HAP-1 (cell line): Measurements from ENCODE around the gene USH1C.

Source experiments
- DNase-seq, 2 experiments: peaks; one replicate each; pipeline ENCODE4 v3.0.0-alpha.2; 2016 to 2020; ENCODE audit warnings: low spot score in 2 of 2
- H3K27me3 ChIP-seq: fragments of 250-450 bp; sonication (Bioruptor Pico); 2 replicates; pipeline ENCODE4 v1.5.1; 2020; ENCODE audit warnings: low read depth, mild to moderate bottlenecking, moderate library complexity
- H3K36me3 ChIP-seq: fragments of 250-450 bp; sonication (Bioruptor Pico); replicated peaks from 2 replicates; pipeline ENCODE4 v1.5.1; 2020; ENCODE audit warnings: mild to moderate bottlenecking
- H3K4me1 ChIP-seq: fragments of 250-450 bp; sonication (Bioruptor Pico); 2 replicates; pipeline ENCODE4 v1.5.1; 2020; ENCODE audit warnings: mild to moderate bottlenecking
- H3K4me3 ChIP-seq: fragments of 250-450 bp; sonication (Bioruptor Pico); 2 replicates; pipeline ENCODE4 v1.5.1; 2020; ENCODE audit warnings: mild to moderate bottlenecking, moderate library complexity
- H3K9me3 ChIP-seq: fragments of 250-450 bp; sonication (Bioruptor Pico); 2 replicates; pipeline ENCODE4 v1.5.1; 2020; ENCODE audit warnings: mild to moderate bottlenecking, moderate library complexity
- in situ Hi-C: fragments of 300-500 bp; cut with MboI; formaldehyde crosslinking; loops from 3 replicates; pipeline ENCODE4 v1.14.3; 2020; ENCODE audit warnings: low sequenced_read_pairs, inconsistent platforms, mixed read lengths

The USH1C gene

DNA sequence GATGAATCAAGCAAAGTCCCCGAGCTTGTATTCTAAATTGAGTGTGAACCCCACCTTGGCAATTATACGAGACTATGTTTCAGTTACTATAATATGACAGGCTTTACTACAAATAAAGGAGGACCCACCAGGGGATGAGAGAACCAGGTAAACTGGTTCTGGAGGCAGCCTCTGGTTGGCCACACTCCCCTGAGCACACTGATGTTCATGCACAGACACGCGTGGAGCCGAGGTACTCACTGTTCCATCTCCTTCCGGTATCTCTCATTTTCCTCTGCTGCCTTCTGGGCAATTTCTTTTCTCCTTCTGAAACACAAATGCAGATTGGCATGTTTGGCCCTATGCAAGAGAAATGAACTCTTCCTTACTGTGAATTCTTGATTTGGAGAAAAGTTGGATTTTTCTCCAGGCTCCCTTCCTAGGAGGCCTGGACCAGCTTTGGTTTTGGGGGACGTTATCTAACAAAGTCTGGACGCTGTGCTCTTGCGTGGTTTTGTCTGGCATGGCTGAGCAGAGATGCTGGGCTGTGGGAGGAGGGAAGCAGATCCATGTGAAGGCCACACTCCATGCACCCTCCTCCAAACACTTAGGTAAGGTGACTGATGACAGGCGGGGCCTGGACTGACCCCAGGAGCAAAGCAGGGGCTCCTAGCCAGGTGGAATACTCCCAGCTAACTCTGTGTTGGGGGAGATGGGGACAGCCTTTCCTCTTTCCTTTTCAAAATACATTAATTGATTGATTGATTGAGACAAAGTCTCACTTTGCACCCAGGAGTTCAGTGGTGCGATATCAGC lies 22.9 kb downstream of the USH1C start:
- in situ Hi-C loops = loop anchor here (10.0 kb wide), 1 partner anchor 137 kb away; the partner anchor contains the start of gene KCNJ11
- Histone ChIP-seq H3K36me3 (no peaks in the 10 kb centered on the region), H3K27me3 (no peaks in the 10 kb centered on the region), H3K4me1 (no peaks in the 10 kb centered on the region), H3K4me3 (no peak overlapping the region), H3K9me3 (no peaks in the 10 kb centered on the region)
- no peak for DNase-seq

DNA sequence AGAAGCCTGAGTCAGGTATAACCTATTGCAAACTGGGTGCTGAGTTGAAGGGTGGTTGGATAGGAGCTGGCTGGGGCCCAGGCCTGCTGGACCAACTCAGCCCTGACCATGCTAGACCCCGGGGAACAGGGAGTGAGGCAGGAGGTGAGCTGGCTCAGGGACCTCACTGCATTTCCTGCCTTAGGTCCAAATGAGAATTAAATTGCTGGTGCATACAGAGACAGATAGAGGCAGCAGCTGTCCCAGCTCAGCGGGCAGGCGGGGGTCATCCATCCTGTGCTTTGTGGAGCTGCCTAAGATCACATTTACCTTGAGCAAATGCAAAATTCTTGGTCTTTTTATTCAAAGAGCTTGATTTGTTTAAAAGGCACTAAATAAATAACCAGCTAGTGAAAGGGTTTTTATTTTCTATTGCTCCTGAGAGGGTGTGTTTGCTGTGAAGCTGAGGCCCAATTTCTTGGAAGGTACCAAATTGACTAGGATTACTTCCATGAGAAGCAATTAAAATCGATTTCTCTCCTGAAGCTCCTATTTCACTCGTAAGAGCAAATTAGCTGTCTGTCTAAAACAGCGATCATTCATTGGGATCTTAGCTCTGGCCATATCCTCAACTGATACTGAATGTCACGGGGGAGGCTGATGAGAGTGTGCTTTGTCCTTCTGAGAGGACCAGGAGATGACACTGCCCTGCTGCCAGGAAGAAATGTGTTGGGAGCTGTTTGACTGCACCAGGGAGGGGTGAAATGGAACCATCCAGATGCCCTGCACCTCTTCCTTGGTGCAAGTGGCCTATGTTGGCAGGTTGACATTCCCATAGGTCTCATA lies 24.9 kb downstream of the USH1C start:
- in situ Hi-C loops = no loop called here
- H3K4me1 ChIP-seq = no peaks in the 10 kb centered on the region
- H3K36me3 ChIP-seq = no peaks in the 10 kb centered on the region
- no peaks in the 10 kb centered on the region for H3K9me3 ChIP-seq
- H3K27me3 ChIP-seq = no peaks in the 10 kb centered on the region
- DNase-seq = no peak
- H3K4me3 ChIP-seq = no peak overlapping the region

DNA sequence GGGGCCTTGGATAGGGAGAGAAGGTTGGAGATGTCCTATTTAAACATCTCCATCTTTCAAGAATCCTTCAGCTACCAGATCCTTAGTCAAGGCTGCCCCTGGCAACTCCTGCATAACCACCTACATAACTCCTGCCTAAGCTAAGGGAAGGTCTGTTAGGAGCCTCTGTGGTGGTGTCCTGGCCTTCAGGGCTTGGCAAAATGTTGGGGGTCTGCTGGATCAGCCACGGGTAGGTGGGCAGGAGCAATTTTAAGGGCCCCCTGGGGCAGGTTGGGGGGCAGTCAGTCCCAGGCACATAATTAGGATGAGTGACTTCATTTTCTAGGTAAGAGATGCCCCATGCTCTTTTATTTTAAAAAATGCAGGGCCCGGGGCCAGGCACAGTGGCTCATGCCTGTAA lies 25.9 kb downstream of the USH1C start:
- in situ Hi-C loops = no loop called here
- H3K36me3 ChIP-seq = no peaks in the 10 kb centered on the region

DNA sequence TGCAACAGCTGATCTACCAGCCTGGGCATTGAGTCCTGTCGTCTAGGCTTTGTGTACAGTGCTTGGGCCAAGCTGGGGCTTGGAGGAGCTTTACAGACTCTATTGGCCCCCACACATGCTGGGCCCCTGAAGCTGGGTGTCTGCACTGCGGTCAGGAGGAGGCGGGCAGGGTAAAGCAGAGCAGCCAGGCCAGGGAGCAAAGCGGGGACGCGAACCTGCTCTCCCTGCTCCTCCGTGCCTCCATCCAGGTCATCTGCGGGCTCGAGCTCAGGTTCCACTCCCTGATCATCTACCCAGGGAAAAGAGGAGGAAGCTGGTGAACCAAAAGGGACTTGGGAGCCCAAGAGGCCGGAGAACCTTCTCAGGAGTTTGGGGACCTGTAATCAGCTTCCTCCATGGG lies 27.0 kb downstream of the USH1C start:
- no peaks in the 10 kb centered on the region for H3K36me3 ChIP-seq
- in situ Hi-C loops = no loop called here
- no peaks in the 10 kb centered on the region for H3K9me3 ChIP-seq
- DNase-seq = no peak
- H3K4me3 ChIP-seq = no peak overlapping the region
- H3K27me3 ChIP-seq = no peaks in the 10 kb centered on the region
- no peaks in the 10 kb centered on the region for H3K4me1 ChIP-seq

More for the DNA sequence above, 25.9 kb downstream of the USH1C start:
- Histone ChIP-seq H3K4me1 (no peaks in the 10 kb centered on the region), H3K27me3 (no peaks in the 10 kb centered on the region), H3K9me3 (no peaks in the 10 kb centered on the region), H3K4me3 (no peak overlapping the region)
- no peak for DNase-seq

DNA sequence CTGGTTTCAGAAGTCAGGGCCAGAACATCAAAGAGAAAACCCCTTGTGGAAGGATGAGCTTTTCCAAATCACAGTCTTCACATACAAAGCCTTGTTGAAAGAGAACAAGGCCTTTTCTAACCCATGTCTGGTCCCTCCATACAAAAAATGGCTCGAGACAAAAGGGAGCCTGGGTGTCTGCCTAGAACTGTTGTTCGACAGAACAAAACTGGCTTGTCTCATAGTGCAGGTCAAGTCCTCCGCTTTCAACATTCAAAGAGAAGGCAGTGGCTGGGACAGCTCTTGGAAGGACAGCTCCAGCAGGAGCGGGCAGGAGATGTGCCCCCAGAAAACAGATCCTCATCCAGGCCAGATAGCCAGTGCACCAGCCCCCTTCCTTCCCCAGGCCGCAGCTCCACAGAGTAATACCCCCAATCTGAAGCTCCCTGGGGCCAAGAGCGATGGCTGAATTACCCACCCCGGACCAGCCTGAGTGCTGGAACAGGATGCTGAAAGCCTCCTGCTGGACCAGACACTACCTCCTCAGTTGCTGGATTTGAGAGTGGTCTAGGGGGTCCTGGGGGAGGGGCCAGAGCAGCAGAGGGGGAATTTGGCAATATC lies 27.6 kb downstream of the USH1C start:
- Histone ChIP-seq H3K4me3 (no peak overlapping the region), H3K27me3 (no peaks in the 10 kb centered on the region), H3K4me1 (no peaks in the 10 kb centered on the region), H3K36me3 (no peaks in the 10 kb centered on the region), H3K9me3 (no peaks in the 10 kb centered on the region)
- DNase-seq = no peak
- in situ Hi-C loops = no loop called here

DNA sequence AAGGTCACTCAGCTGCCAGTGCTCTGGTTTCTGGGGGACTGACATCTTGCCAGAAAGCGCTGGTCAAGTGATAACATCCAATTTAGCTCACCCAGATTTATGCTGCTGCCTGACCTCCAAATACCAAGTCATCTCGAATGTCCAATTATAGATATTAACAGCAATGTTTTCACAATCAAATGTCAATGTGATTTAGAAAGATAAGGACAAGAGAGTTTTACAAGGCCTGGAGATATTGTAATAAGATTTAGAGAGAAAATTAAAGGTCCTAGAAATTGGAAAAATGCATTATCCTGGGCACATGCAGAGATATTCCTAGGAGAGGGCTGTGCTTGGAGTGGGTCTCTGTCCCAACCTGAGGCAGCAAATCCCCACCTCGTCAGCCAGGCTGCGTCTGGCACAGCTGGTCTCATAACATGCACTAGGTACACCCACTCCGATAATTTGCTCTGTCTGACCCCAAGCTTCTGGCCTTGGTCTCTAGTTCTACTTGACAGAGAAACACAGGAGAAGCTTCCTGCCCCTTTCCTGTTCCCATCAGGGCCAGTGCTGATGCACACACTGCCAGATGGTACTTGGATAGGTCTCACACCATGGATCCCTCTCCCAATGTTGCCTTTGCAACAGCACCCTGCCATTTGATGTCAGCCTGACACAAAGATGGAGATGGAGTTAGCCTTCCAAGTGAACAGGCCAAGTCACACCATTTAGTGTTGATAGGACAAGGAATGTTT lies 28.6 kb downstream of the USH1C start:
- no peak for DNase-seq
- H3K4me3 ChIP-seq = no peak overlapping the region
- H3K9me3 ChIP-seq = no peaks in the 10 kb centered on the region
- peaks cover 2% of the 10 kb centered on the region; the same call in 1 of the 2 replicates for H3K27me3 ChIP-seq
- H3K36me3 ChIP-seq = no peaks in the 10 kb centered on the region
- no peaks in the 10 kb centered on the region for H3K4me1 ChIP-seq
- in situ Hi-C loops = no loop called here

DNA sequence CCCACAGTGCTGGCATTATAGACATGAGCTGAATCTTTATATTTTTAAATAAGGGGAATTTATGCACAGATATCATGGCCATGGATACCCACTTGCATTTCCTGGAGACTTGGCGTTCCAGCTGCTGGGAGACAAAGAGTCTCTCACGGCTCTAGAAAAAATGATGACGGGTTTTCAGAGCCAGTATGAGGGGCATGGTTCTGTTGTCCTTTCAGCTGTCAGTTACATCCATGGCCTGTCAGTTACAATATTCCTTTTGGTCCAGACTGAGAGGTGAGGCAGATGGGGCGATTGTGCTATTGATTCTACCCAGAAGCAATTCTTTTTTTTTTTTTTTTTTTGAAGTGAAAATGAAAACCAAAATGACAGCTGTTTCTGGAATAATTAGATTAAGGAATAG lies 29.7 kb downstream of the USH1C start:
- in situ Hi-C loops = no loop called here
- H3K4me3 ChIP-seq = no peak overlapping the region
- H3K4me1 ChIP-seq = no peaks in the 10 kb centered on the region
- peaks cover 4% of the 10 kb centered on the region; the same call in 1 of the 2 replicates for H3K27me3 ChIP-seq
- no peaks in the 10 kb centered on the region for H3K36me3 ChIP-seq
- DNase-seq = no peak
- H3K9me3 ChIP-seq = no peaks in the 10 kb centered on the region

DNA sequence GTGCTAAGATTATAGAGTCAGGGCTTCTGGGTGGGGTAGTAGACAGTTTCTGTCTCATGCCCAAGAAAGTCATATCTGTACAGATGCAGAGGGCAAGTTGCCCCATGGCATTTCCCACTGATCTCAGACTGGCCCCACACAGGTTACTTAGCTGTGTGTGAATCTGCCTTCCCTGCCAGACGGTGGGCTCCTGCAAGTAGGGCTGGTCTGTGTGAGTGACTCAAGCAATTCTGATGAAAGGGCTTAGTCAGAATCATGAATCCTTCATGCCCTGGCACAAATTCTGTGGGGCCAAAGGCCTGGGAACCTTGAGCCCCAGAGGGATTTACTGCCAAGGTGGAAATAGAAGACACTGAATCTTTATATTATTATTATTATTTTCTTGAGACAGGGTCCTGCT lies 30.4 kb downstream of the USH1C start:
- no peaks in the 10 kb centered on the region for H3K36me3 ChIP-seq
- no peak overlapping the region for H3K4me3 ChIP-seq
- DNase-seq = no peak
- in situ Hi-C loops = no loop called here
- peaks cover 4% of the 10 kb centered on the region; the same call in 1 of the 2 replicates for H3K27me3 ChIP-seq
- H3K9me3 ChIP-seq = no peaks in the 10 kb centered on the region
- H3K4me1 ChIP-seq = no peaks in the 10 kb centered on the region

DNA sequence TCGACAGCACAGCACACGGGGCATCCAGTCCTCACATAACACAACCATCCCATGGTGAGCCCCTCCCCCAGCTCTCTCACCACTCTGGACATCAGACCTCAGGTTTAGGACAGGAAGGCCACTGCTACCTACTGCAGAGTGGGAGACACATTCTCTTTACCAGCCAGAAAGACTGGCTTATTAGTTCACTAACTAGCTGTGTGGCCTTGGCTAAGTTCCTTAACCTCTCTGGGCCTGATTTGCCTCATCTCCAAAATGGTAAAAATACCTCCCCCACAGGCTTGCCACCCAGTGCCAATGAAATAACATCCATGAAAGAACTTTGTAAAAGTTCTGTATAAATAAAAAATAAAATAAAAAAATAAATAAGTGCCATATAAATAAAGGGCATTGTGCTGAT lies 32.1 kb downstream of the USH1C start:
- peaks cover 9% of the 10 kb centered on the region; the same call in 1 of the 2 replicates for H3K27me3 ChIP-seq
- no peaks in the 10 kb centered on the region for H3K9me3 ChIP-seq
- no peak for DNase-seq
- H3K36me3 ChIP-seq = no peaks in the 10 kb centered on the region
- in situ Hi-C loops = no loop called here
- no peak overlapping the region for H3K4me3 ChIP-seq
- H3K4me1 ChIP-seq = no peaks in the 10 kb centered on the region

DNA sequence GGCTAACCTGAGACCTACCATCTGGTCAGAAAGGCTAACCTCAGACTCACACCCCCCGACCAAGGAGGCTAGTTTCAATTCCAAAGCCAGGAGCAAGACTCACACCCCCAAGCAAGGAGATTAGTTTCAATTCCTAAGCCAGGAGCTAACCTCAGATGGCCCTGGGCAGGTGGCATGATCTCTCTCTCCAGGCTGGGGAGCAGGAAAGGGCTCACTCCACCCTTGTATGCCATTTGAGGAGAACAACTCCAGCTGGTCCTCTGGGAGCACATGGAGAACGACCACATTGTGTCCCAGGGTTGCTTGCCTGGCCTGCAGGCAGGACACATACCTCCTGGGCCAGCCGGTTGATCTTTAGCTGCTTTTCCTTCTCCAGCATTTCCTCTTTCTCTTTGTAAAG lies 32.6 kb downstream of the USH1C start:
- peaks cover 9% of the 10 kb centered on the region; the same call in 1 of the 2 replicates for H3K27me3 ChIP-seq
- no peaks in the 10 kb centered on the region for H3K4me1 ChIP-seq
- no peaks in the 10 kb centered on the region for H3K9me3 ChIP-seq
- no peak overlapping the region for H3K4me3 ChIP-seq
- in situ Hi-C loops = no loop called here
- no peak for DNase-seq
- no peaks in the 10 kb centered on the region for H3K36me3 ChIP-seq

DNA sequence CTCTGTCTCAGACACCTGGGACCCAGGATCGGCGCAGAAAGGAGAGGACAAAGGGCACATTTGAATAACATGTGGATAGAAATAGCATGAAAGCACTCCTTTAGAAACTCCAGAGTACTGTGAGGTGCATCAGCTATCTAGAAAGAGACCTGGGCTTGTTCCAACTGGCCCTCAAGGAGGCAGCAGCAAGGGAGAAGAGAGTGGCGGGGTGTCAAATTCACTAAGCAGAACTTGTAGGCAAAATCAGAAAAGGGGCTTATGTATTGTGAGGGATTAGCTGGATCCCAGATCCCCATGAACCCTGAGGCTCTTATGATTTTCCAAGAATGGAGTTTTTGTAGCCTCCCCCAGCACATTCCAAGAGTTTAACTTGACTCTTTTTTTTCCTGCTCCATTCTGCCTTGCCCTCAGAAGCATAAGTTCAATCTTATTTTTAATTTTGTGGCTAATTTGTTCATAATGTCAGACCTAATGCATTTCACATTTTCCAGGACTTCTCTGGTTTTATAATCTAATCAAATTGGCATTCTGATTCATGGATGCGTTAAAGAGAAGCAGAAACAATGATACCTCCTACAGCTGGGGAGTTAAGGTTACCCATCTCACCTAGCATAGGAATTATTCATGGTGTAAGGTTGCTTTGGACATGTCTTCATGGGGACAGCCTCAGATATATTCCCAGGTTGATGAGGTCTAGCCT lies 33.6 kb downstream of the USH1C start:
- H3K27me3 ChIP-seq = peaks cover 9% of the 10 kb centered on the region; the same call in 1 of the 2 replicates
- no peaks in the 10 kb centered on the region for H3K36me3 ChIP-seq
- DNase-seq = no peak
- no peaks in the 10 kb centered on the region for H3K9me3 ChIP-seq
- in situ Hi-C loops = no loop called here
- H3K4me1 ChIP-seq = no peaks in the 10 kb centered on the region
- no peak overlapping the region for H3K4me3 ChIP-seq

DNA sequence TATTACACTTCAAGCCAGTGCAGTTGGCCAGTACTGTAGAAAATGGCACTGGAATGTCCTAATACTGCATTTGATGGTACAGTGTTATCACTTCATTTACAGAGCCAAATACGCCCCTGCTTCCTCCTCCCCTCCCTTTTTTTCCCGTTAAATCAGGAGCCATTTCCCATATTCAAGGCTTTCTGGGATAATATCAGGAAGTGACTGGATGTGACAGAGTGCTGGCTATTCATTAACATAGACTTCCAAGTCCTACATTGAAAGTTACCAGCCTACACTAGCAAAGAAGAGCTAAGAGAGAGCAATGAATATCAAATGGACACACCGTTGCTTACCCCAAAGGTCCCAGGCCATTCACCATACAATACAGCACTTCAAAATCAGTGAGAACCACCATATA lies 35.4 kb downstream of the USH1C start:
- Histone ChIP-seq H3K27me3 (peaks cover 9% of the 10 kb centered on the region; the same call in 1 of the 2 replicates), H3K36me3 (no peaks in the 10 kb centered on the region), H3K9me3 (no peaks in the 10 kb centered on the region), H3K4me1 (no peaks in the 10 kb centered on the region), H3K4me3 (no peak overlapping the region)
- no peak for DNase-seq
- in situ Hi-C loops = loop anchor here (5.0 kb wide), 1 partner anchor 281 kb away; no protein-coding TSS in a partner anchor

DNA sequence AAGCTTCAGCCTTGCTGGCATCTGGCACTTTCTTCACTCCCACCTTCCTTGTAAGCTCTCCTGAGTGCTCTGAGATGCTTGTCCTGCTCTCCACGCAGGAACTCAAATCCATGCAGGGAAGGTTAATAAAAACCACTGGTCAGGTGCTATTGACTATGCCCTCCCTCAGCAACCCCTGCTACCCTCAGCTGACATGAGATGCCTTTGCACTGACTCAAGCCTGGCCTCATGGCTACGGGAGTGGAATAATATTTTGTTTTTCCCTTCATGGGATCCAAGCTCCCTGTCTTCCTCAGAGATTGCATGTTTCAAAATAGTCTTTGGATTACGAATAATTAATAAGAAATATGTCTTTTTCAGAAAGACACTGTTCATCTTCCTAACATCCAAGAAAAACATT lies 35.9 kb downstream of the USH1C start:
- H3K9me3 ChIP-seq = no peaks in the 10 kb centered on the region
- in situ Hi-C loops = loop anchor here (5.0 kb wide), 1 partner anchor 281 kb away; no protein-coding TSS in a partner anchor
- no peak for DNase-seq
- H3K27me3 ChIP-seq = peaks cover 9% of the 10 kb centered on the region; the same call in 1 of the 2 replicates
- H3K4me1 ChIP-seq = no peaks in the 10 kb centered on the region
- no peaks in the 10 kb centered on the region for H3K36me3 ChIP-seq
- no peak overlapping the region for H3K4me3 ChIP-seq
